Loucy (cell line): ENCODE measurements around the gene ABCG4.

Experiments
- EZH2phosphoT487 ChIP-seq: fragments of 200-600 bp; IDR thresholded peaks from 2 replicates; pipeline ENCODE4 v1.6.1; 2018; ENCODE audit warnings: antibody characterized with exemption, mild to moderate bottlenecking, moderate library complexity, borderline replicate concordance
- TF ChIP-seq, protein P1 (sequence below): fragments of 200-600 bp; sonication (generic); conservative IDR thresholded peaks from 2 replicates; pipeline ENCODE4 v1.5.1; 2014; ENCODE audit warnings: mild to moderate bottlenecking, antibody characterized with exemption, low read length

GRCh38 chr11:119209186-119209585 lies 60.3 kb downstream of the ABCG4 start:
- TF ChIP-seq, protein P1, sequence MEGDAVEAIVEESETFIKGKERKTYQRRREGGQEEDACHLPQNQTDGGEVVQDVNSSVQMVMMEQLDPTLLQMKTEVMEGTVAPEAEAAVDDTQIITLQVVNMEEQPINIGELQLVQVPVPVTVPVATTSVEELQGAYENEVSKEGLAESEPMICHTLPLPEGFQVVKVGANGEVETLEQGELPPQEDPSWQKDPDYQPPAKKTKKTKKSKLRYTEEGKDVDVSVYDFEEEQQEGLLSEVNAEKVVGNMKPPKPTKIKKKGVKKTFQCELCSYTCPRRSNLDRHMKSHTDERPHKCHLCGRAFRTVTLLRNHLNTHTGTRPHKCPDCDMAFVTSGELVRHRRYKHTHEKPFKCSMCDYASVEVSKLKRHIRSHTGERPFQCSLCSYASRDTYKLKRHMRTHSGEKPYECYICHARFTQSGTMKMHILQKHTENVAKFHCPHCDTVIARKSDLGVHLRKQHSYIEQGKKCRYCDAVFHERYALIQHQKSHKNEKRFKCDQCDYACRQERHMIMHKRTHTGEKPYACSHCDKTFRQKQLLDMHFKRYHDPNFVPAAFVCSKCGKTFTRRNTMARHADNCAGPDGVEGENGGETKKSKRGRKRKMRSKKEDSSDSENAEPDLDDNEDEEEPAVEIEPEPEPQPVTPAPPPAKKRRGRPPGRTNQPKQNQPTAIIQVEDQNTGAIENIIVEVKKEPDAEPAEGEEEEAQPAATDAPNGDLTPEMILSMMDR = no peak
- TF ChIP-seq EZH2phosphoT487 = no peak
